ENCODE results near the gene ITPKB. TPM values are rescaled to one million over a fixed set of nuclear protein-coding genes. Genes with fewer than 3 reads are reported as not detected.
A peak's percentile ranks its signal among the peaks of the same experiment; 100 is the strongest.

ITPKB gene
- total RNA-seq, 4 donors from 2014 or later, result 29.7 to 117 (median 44.9) TPM

DNA sequence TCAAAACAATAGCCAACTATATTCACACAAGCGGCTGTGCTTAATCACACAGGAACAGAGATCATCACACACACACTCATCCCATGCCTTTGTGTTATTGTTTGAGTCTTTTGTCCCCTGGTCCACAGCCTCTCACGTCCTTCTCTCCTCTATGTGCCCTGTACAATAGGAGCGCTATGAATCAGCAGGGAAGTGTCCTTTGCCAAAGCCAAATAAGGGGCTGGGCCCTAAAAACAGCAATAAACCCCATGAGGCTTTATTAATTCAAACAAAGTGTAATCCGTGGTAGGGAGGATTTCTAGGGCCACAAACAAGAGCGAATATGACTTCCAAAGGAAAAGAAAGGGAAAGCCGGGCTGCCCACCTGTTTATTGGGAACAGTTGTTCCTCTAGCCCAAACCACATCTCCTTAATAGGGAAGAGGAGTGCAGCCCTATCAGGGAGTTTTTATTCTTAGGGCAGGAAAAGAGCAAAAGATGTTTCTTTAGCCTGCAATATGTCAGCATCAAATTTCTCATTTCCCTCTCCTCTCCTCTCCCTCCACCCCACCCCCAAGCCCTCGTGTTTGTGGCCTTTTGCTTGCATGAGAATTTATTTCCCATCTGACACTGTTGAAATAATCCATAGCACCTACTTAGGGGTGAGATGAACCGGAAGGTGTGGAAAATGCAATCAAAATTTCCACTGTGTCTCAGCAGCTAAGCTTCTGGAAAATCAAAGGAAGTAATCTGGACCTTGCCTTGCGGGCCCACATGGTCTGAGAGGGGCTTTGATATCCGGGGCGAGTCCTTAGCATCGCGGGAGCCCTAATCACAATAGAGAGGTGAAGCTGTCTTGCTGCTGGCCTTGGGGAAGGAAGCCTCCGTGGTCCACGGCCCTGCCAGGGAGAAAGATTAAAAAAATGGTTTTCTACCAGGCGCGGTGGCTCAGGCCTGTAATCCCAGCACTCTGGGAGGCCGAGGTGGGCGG is 45.3 kb upstream of the ITPKB start:
- Histone ChIP-seq H3K4me1 (no peaks in the 10 kb centered on the region), H3K27me3 (no peaks in the 10 kb centered on the region), H3K36me3 (no peaks in the 10 kb centered on the region), H3K27ac (peak overlapping the region; percentile 84 to 94), H3K4me3 (no peak overlapping the region), H3K9me3 (no peaks in the 10 kb centered on the region)
- TF ChIP-seq, protein P1, sequence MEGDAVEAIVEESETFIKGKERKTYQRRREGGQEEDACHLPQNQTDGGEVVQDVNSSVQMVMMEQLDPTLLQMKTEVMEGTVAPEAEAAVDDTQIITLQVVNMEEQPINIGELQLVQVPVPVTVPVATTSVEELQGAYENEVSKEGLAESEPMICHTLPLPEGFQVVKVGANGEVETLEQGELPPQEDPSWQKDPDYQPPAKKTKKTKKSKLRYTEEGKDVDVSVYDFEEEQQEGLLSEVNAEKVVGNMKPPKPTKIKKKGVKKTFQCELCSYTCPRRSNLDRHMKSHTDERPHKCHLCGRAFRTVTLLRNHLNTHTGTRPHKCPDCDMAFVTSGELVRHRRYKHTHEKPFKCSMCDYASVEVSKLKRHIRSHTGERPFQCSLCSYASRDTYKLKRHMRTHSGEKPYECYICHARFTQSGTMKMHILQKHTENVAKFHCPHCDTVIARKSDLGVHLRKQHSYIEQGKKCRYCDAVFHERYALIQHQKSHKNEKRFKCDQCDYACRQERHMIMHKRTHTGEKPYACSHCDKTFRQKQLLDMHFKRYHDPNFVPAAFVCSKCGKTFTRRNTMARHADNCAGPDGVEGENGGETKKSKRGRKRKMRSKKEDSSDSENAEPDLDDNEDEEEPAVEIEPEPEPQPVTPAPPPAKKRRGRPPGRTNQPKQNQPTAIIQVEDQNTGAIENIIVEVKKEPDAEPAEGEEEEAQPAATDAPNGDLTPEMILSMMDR (IDR thresholded peaks at IDR 0.05), result no peak
- TF ChIP-seq POLR2A (IDR thresholded peaks at IDR 0.05), result no peak
- peak in 1 of 2 donors; percentile 75 for DNase-seq
- intact Hi-C loops (cut with DNase I; ENCODE audit: low total_unique reads), result no loop called here

DNA sequence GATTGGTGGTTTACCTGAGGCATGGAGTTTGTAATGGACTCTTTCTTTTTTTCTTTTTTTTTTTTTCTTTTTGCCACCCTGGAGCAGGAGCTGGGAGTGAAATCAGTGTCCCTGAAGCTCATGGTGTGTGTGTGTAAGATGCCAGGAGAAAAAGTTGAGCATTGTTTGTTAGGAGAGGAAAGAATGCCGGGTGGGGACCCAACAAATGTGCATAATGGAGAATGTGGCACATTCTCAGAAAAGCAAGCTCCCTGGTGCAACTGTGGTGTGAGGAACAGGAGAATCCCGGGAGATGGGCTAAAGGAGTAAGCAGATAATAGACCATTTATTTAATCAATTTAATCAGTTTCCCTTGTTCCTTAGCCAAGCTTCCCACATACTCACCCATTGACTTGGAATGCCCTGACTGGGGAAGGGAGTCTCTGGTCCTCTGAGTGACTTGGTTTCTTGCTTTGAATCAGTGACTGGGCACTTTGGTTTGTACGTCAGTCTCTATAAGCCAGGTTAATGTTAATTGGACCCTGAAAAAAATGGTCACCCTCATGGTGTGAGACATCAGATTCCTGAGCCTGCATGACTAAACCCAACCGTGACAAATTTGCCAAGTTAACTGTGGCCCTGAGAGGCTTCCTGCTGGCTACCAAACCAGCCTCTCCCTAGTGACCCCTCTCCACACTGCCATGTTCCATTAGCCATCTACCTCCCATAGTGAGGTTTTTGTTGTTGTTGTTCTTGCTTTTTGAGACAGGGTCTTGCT is 43.9 kb upstream of the ITPKB start:
- Histone ChIP-seq H3K27ac (peak overlapping the region; percentile 84 to 94), H3K27me3 (no peaks in the 10 kb centered on the region), H3K4me3 (no peak overlapping the region), H3K4me1 (no peaks in the 10 kb centered on the region), H3K9me3 (no peaks in the 10 kb centered on the region), H3K36me3 (no peaks in the 10 kb centered on the region)
- TF ChIP-seq, protein P1 (IDR thresholded peaks at IDR 0.05), result no peak
- TF ChIP-seq POLR2A (IDR thresholded peaks at IDR 0.05), result no peak
- DNase-seq, result no peak
- intact Hi-C loops (cut with DNase I; ENCODE audit: low total_unique reads), result no loop called here

DNA sequence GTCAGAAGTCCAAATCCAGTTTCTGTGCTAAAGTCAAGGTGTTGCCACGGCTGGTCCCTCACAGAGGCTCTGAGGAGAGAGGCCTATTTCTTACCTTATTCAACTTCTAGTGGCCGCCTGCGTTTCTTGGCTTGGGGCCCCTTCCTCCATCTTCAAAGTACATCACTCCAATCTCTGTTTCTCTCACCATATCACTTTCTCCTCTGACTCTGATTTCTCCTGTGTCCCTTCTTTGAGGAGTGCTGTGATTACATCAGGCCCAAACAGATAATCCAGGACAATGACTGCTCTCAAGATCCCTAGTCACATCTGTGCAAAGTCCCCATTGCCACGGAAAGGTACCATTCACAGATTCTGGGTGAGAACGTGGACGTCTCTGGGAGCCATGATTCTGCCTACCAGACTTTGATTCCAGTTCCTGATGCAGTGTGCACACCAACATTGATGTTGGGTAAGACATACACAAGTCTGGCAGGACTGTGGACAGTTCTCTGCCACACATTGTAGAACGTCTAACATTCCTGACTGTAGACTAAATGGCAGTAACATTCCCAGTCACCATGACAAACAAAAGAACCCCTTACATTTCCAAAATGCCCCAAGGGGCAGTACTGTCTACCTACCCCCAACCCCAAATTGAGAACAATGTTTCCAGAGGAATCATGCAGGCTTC is 43.0 kb upstream of the ITPKB start:
- Histone ChIP-seq H3K27me3 (no peaks in the 10 kb centered on the region), H3K9me3 (no peaks in the 10 kb centered on the region), H3K27ac (peak overlapping the region; percentile 84 to 94), H3K36me3 (no peaks in the 10 kb centered on the region), H3K4me3 (no peak overlapping the region), H3K4me1 (no peaks in the 10 kb centered on the region)
- DNase-seq, result no peak
- TF ChIP-seq, protein P1 (IDR thresholded peaks at IDR 0.05), result no peak
- no peak for TF ChIP-seq POLR2A (IDR thresholded peaks at IDR 0.05)
- intact Hi-C loops (cut with DNase I; ENCODE audit: low total_unique reads), result no loop called here

DNA sequence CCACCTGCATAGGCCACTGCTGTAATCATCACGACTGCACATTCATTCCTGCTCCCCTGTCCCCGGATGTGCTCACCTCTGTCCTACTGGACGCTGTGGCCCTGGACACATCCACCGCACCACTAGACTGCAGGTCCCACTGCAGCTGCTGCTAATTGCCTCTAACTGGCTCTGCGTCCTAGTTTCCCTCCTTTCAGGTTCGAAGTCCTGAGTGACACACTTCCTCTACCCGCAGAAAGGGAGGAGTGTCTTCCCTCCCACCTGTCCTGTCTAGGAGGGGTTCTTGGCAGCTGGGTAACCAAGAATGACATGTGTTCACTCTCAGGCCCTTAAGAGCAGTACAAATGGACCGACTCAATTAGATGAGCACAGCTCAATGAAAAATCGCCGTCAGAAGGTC is 40.5 kb upstream of the ITPKB start:
- Histone ChIP-seq H3K27me3 (no peaks in the 10 kb centered on the region), H3K27ac (peak overlapping the region; percentile 84 to 94), H3K4me3 (no peak overlapping the region), H3K9me3 (no peaks in the 10 kb centered on the region), H3K4me1 (no peaks in the 10 kb centered on the region), H3K36me3 (no peaks in the 10 kb centered on the region)
- intact Hi-C loops (cut with DNase I; ENCODE audit: low total_unique reads), result no loop called here
- no peak for DNase-seq
- no peak for TF ChIP-seq POLR2A (IDR thresholded peaks at IDR 0.05)
- TF ChIP-seq, protein P1 (IDR thresholded peaks at IDR 0.05), result no peak
